A549 (cell line): Measurements from ENCODE around the gene ARSJ.
A peak's percentile ranks its signal among the peaks of the same experiment; 100 is the strongest.

ENCODE experiments used
- CBX2 ChIP-seq: fragments of 200-600 bp; sonication (generic); IDR thresholded peaks from 2 replicates; pipeline ENCODE4 v1.6.1; 2016; ENCODE audit warnings: low read depth, mild to moderate bottlenecking, borderline replicate concordance
- HOXB5 ChIP-seq: fragments of 250-450 bp; sonication (Bioruptor Pico); IDR thresholded peaks from 2 replicates; pipeline ENCODE4 v1.5.0; 2020; ENCODE audit warnings: mild to moderate bottlenecking, moderate library complexity
- POLR2A ChIP-seq: IDR thresholded peaks from 2 replicates; pipeline ENCODE4 v1.6.1; 2012; ENCODE audit warnings: mild to moderate bottlenecking, low read length
- RCOR1 ChIP-seq: fragments of 150-350 bp; IDR thresholded peaks from 2 replicates; pipeline ENCODE4 v1.6.1; 2014; ENCODE audit warnings: antibody characterized with exemption, low read length, low read depth
- TF ChIP-seq, protein P1 (sequence below): fragments of >200 bp; sonication (Bioruptor Twin); formaldehyde crosslinking; IDR thresholded peaks from 3 replicates; pipeline ENCODE4 v1.5.1; 2016

DNA sequence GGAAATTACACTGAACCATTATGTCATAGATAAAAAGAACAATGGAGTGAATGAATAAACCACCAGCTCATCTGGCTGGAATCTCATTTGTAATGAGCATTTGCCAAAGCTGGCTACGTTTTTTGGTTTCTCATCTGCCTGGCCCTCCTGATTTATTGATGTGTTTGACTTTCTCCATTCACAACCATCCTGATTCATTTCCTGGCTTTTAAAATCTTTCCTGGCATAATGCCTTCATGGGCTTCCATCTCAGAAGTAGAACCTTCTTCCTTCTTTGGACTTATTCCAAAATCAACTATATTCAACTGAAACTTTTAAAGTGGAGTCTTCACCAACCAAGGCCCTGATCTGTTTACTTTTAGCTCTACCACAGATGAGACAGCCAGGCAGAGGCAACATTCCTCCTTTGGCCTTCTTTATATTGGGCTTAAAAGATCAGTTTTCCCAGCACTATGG is 36.0 kb upstream of the ARSJ start:
- TF ChIP-seq HOXB5 (CRISPR knock-in tag) (0 out of 2 replicates have a peak, but pooled peaks have one; percentile 64), POLR2A (no peak), RCOR1 (no peak), CBX2 (no peak)
- TF ChIP-seq, protein P1, sequence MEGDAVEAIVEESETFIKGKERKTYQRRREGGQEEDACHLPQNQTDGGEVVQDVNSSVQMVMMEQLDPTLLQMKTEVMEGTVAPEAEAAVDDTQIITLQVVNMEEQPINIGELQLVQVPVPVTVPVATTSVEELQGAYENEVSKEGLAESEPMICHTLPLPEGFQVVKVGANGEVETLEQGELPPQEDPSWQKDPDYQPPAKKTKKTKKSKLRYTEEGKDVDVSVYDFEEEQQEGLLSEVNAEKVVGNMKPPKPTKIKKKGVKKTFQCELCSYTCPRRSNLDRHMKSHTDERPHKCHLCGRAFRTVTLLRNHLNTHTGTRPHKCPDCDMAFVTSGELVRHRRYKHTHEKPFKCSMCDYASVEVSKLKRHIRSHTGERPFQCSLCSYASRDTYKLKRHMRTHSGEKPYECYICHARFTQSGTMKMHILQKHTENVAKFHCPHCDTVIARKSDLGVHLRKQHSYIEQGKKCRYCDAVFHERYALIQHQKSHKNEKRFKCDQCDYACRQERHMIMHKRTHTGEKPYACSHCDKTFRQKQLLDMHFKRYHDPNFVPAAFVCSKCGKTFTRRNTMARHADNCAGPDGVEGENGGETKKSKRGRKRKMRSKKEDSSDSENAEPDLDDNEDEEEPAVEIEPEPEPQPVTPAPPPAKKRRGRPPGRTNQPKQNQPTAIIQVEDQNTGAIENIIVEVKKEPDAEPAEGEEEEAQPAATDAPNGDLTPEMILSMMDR: no peak
